UCSD-AML1 (cell line): ENCODE measurements around the gene MCTP1.
"Not testable (repeated sequence)": the region's sequence is repeated elsewhere in the genome, so short reads cannot be mapped to it uniquely, and the experiment has no call there.

ENCODE experiments used
- DNase-seq: peaks from one replicate; lab custom pipeline; 2025; ENCODE audit not compliant: unreplicated experiment; lab: John Stamatoyannopoulos, UW

The MCTP1 gene

DNA sequence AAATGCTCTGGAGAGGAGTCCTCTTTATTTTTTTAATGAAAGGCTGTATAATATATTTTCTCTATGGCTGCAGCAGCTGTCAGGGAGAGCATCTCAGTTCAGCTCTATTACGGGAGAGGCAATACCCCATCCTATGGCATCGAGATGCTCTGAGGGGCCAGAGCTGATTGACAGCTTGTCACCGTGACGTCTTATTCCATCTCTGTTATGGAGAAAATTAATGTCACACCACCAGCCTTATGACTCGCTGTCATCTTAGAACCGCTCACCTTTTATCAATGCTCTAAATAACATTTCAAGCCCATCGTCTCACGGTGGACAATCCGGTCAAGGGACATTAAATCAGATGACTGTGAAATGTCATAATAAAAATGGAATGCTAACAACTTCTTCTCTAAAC lies 392.9 kb downstream of the MCTP1 start:
- DNase-seq, result no peak

GRCh38 chr5:94891565-94891964 lies 393.3 kb downstream of the MCTP1 start:
- DNase-seq, result no peak

- DNase-seq, result no peak
Measured at GRCh38 chr5:94890907-94891306, 394.0 kb downstream of the MCTP1 start.

DNA sequence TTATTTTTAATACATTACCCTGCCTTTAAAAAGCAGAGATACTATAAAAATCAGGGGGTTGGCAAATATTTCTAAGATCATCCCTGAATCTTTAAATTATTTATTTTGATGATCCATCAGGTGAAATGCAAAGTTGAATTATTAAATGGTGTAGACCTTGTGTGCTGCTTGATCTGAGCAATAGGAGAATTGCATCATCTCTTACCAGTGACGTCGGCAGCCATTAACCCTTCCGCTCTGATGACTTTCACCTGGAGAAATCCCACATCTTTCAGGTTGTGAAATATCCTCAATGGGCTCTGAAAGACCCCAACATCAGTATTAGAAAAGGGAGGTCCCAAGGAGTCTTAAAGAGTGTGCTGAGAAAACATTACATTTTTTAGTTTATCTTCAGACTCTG lies 396.2 kb downstream of the MCTP1 start:
- DNase-seq, result no peak

DNA sequence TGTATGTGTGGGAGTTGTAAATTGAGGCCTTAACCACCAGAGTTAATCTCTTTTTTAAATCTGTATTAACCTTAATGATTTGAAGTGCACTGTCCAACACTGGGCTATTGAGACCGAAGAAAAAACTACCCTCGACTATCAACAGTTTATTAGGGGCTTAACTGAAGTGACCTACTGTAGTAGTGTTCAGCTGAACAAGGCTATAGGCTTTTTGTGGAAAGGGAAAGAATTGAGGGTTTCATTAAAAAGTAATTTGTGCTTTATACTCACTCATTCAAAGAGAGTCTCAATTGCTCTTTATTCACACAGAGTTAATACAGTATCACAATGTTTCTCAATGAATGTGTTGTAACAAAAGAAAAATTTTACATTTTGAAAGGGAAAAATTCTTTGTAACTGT lies 399.0 kb downstream of the MCTP1 start:
- no peak for DNase-seq

GRCh38 chr5:94884311-94884710 lies 400.6 kb downstream of the MCTP1 start:
- DNase-seq, result no peak

GRCh38 chr5:94872526-94872925 lies 412.4 kb downstream of the MCTP1 start:
- DNase-seq, result no peak

DNA sequence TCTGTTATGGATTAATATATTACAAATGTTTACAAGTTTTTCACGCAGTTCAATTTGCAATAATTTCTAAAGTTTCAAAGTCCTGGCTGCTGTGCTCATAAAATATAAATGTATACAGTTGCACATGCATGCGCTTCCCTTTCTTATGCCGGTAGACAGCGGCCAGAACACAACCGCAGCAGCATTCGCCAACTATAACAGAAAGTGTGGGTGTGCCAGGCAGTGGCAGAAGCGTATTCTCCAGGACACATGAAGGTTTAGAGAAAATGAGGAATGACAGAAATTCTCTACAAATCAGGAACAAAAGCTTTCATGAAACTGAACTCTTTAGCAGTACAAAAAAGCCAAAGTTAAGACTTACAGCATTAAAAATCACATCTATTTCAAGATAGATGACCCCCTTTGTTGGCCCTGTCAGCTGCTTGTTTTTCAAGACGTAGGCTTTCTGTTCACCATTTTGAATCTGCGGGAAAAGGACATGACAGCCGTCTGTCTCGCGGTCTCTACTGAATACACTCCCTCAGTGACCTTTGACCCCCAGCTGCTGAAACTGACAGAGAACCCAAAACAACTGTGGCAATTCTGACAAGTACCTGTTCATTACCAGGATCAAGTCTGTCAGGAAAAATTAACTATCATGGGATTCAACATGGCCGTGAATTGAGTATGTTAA lies 414.2 kb downstream of the MCTP1 start:
- no peak for DNase-seq

DNA sequence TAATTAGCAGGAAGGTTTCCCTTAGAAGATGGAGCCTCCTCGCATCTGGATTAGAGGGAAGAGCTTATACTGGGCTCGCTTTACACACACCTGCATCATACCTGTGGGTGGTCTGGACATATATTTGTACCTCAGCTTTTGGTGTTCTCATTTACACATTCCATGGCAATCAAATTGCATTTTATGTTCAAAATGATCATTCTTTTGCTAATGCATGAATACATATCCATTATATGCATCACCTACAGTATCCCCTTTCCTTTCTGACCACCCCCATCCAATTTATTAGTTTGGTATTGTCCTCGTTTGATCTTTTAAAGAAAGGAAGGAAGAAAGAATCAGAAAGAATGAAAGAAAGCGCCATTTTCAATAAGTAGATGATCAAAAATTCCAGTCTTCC lies 415.0 kb downstream of the MCTP1 start:
- no peak for DNase-seq

GRCh38 chr5:94863951-94864350 lies 420.9 kb downstream of the MCTP1 start:
- no peak for DNase-seq

GRCh38 chr5:94857111-94857510 lies 427.8 kb downstream of the MCTP1 start:
- DNase-seq, result no peak

- DNase-seq, result no peak
Measured at GRCh38 chr5:94856257-94856800, 428.6 kb downstream of the MCTP1 start.

DNA sequence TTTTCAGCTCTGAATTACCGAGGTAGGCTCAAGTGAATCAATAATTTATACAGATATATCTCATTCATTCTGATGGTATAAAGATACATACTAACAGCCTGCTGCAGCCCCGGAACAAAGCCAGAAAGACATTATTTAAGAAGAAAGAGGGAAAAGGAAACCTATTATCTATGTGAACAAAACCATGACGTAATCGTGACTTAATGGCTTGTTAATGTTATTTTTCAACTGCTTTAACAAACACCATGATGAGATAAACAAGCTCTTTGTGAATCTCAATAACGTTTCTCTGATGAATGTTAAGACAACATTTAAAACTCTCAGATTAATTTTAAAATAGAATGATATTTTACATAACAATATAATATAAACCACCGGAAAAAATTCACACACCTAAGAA lies 429.4 kb downstream of the MCTP1 start:
- DNase-seq, result no peak

- DNase-seq, result no peak
Measured at GRCh38 chr5:94853120-94853519, 431.8 kb downstream of the MCTP1 start.

- DNase-seq, result no peak
Measured at GRCh38 chr5:94850960-94851359, 433.9 kb downstream of the MCTP1 start.

GRCh38 chr5:94849821-94850736 lies 434.8 kb downstream of the MCTP1 start:
- DNase-seq, result no peak

DNA sequence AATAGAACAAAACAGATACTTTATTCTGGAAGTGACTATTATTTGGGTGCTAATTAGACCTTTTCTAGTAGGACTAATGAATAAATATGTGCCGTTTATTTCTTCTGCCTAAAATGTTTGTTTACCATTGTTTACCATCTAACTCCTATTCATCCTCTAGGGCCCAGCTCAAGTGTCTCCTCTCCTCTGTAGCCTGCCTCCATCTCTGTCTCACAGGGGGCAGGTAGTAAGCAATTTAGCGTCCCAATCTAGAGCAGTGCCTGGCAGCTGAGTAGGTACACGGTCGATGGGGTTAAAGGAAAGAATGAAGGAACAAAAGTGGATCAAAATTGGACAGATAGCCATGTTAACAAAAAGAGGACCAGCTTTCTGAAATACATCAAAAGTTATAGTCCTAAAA lies 435.6 kb downstream of the MCTP1 start:
- DNase-seq, result no peak

DNA sequence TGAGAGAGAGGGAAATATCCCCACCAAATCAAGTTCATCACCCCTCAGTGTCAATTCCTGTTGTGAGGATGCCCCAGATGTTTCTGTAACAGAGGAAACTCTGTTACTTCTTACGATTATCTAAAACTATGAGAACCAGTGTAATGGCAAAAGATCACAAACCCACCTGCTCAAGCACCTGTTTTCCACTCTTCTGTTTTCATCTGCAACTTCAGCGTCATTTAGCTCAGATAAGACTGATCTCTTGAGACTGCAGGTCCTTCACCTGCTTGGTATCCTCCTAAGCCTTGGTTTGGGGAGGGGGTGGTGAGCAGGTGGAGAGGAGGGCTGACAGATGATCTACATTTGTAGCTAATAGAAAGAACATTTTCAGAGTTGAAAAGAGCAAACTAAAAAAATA lies 437.2 kb downstream of the MCTP1 start:
- DNase-seq, result no peak

- DNase-seq, result no peak
Measured at GRCh38 chr5:94847019-94847418, 437.9 kb downstream of the MCTP1 start.

GRCh38 chr5:94845696-94846095 lies 439.2 kb downstream of the MCTP1 start:
- DNase-seq, result not testable (repeated sequence)

DNA sequence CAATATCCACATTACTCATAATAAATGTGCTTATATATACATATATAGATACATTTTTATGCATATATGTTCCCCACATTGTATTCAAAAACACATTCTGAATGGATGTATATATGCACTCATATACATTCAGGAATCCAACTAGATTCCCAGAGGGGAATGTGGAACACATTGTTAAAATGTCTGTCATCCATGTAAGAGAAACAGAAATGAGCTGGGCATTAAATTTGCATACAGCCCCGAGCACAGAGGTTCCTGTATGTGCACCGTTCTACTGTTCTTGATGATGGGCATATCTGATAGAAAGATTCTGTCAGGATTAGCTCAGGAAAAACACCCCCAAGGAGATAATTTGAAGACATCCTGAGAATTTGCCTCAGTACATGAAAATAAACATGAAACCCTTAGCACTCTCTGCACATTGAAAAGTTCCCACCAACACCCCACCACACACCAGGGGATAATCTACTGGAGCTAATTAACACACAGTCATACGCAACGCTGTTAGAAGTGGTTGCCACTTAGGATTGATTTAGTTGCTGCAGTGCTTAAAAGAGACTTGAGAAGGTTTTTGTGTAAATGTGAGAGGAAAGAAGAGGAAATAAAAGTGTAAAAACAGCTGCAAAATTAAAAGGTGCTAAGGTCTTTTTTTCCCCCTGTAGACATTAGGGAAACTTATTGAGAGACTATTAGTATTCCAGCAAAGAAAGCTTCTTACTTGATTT lies 443.1 kb downstream of the MCTP1 start:
- no peak for DNase-seq
